ENCODE results near the gene COA8. TPM values are rescaled to one million over a fixed set of nuclear protein-coding genes. Genes with fewer than 3 reads are reported as not detected.

Gene COA8
- total and polyA plus RNA-seq, 2 of the 13 experiments (the other 11 are each of a cell fraction or from before 2014, with no cell fraction given) = 10.9 to 25.1 TPM

GRCh38 chr14:103528587-103529382 is 34.0 kb upstream of the COA8 start, which contains the start of gene TRMT61A (continued):
- TF ChIP-seq ZNF407 (CRISPR knock-in tag; IDR thresholded peaks at IDR 0.05; ENCODE audit: not compliant biosample characterization) (no peak), SSRP1 (CRISPR knock-in tag; IDR thresholded peaks at IDR 0.05) (0 out of 2 replicates have a peak, but pooled peaks have one; percentile 44), BRD4 (CRISPR knock-in tag; IDR thresholded peaks at IDR 0.05) (no peak; the same call in 1 of the 2 replicates), ZNF839 (CRISPR knock-in tag; IDR thresholded peaks at IDR 0.05; ENCODE audit: borderline replicate concordance) (no peak), ZBTB38 (CRISPR knock-in tag; IDR thresholded peaks at IDR 0.05) (no peak), ZNF350 (CRISPR knock-in tag; IDR thresholded peaks at IDR 0.05; ENCODE audit: borderline replicate concordance, low read depth) (peak; percentile 53; the same call in 1 of the 2 replicates), NFRKB (IDR thresholded peaks at IDR 0.05) (no peak), GZF1 (CRISPR knock-in tag; IDR thresholded peaks at IDR 0.05) (peak; percentile 5; the same call in 1 of the 2 replicates), GMEB1 (CRISPR knock-in tag; IDR thresholded peaks at IDR 0.05; ENCODE audit: borderline replicate concordance) (peak; percentile 51), RBM22 (optimal IDR thresholded peaks at IDR 0.05; ENCODE audit: low read length) (no peak), PHF8 (CRISPR knock-in tag; IDR thresholded peaks at IDR 0.05) (peak; percentile 79), ATF4 (CRISPR knock-in tag; IDR thresholded peaks at IDR 0.05) (no peak), ZNF678 (CRISPR knock-in tag; IDR thresholded peaks at IDR 0.05) (no peak; the same call in 1 of the 2 replicates), HINFP (CRISPR knock-in tag; IDR thresholded peaks at IDR 0.05; ENCODE audit: low read depth) (no peak; the same call in 1 of the 2 replicates), CENPT (CRISPR knock-in tag; IDR thresholded peaks at IDR 0.05; ENCODE audit: low read depth) (no peak; the same call in 1 of the 2 replicates), TAF1 (CRISPR knock-in tag; IDR thresholded peaks at IDR 0.05) (peak; percentile 75), RXRB (CRISPR knock-in tag; IDR thresholded peaks at IDR 0.05; ENCODE audit: borderline replicate concordance) (no peak)

Data from HepG2 (cell line).